ENCODE measurements around the gene CLINT1.
A peak's percentile ranks its signal among the peaks of the same experiment; 100 is the strongest.
"Not testable (repeated sequence)": the region's sequence is repeated elsewhere in the genome, so short reads cannot be mapped to it uniquely, and the experiment has no call there.

CLINT1 gene

DNA sequence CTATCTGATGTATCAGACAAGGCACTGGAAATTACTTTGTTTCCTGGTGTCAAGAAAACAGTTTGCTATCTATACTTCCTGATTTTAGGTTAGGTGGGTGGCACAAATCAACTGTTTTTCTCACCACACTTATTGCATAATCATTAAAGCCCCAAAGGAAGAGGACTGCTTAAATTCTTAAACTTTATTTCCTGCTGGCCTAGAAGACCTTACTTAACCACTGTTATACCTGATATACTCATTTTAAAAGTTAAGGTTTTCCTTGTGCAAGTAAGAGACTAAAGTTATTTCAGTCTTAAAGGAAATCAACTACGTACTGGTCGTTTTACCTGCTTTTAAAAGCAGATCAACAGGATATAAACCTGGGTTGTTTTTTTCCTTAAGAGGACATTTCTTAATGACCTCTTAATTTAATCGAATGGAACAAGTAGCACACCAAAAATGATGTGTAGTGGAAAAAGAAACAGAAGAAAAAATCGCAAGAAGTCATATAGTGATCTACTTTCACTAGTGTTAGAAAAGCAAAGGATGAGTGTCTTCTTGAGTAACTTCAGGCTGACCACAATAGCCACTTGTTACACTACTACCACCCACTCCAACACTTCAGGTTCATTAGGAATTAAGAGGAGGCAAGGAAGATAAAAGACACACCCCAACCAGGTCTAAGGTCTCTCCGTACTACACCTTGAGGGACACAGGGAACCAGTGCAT lies 974 bp downstream of the CLINT1 start:
- peak; percentile 51 for ATAC-seq (ENCODE audit: low read depth)
- Histone ChIP-seq H3K9me3 (ENCODE audit: severe bottlenecking) (no peaks in the 10 kb centered on the region), H3K27ac (ENCODE audit: poor library complexity, severe bottlenecking) (peak overlapping the region; percentile 46)

DNA sequence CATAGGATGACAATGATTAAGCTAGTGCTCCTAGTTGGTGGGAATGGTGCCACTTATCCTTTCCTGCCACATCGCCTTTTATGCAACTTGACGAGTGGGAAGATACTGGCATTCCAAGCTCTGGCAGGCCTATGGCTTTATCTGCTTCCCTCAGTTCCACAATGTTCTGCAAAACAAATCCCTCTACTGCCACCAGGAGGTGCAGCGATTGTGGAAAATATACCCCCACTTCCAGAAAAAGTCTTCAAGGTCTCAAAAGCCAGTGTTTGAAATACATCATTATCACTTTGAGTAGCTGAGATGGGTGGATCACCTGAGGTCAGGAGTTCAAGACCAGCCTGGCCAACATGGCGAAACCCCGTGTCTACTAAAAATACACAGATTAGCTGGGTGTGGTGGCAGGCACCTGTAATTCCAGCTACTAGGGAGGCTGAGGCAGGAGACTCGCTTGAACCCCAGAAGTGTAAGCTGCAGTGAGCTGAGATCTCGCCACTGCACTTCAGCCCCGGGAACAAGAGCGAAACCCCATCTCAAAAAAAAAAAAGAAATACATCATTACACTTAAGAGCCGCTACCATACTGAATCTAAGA lies 3.4 kb downstream of the CLINT1 start:
- Histone ChIP-seq H3K4me3 (ENCODE audit: severe bottlenecking) (no peak overlapping the region), H3K36me3 (ENCODE audit: low read depth) (peaks cover 29% of the 10 kb centered on the region), H3K4me1 (ENCODE audit: insufficient read depth, poor library complexity, severe bottlenecking) (peaks cover 14% of the 10 kb centered on the region), H3K27me3 (ENCODE audit: insufficient read depth, poor library complexity, severe bottlenecking) (no peaks in the 10 kb centered on the region), H3K9me3 (ENCODE audit: severe bottlenecking) (no peaks in the 10 kb centered on the region), H3K27ac (ENCODE audit: poor library complexity, severe bottlenecking) (no peak overlapping the region)
- TF ChIP-seq, protein P1, sequence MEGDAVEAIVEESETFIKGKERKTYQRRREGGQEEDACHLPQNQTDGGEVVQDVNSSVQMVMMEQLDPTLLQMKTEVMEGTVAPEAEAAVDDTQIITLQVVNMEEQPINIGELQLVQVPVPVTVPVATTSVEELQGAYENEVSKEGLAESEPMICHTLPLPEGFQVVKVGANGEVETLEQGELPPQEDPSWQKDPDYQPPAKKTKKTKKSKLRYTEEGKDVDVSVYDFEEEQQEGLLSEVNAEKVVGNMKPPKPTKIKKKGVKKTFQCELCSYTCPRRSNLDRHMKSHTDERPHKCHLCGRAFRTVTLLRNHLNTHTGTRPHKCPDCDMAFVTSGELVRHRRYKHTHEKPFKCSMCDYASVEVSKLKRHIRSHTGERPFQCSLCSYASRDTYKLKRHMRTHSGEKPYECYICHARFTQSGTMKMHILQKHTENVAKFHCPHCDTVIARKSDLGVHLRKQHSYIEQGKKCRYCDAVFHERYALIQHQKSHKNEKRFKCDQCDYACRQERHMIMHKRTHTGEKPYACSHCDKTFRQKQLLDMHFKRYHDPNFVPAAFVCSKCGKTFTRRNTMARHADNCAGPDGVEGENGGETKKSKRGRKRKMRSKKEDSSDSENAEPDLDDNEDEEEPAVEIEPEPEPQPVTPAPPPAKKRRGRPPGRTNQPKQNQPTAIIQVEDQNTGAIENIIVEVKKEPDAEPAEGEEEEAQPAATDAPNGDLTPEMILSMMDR (IDR thresholded peaks at IDR 0.05; ENCODE audit: poor library complexity, severe bottlenecking) = peak; percentile 81
- DNase-seq (ENCODE audit: low spot score) (no peak), ATAC-seq (ENCODE audit: low read depth) (0 out of 3 replicates have a peak, but pooled peaks have one; percentile 26)

More for the DNA sequence above, 974 bp downstream of the CLINT1 start:
- DNase-seq (ENCODE audit: low spot score) = no peak
- TF ChIP-seq, protein P1 (IDR thresholded peaks at IDR 0.05; ENCODE audit: poor library complexity, severe bottlenecking) = no peak
- H3K36me3 ChIP-seq (ENCODE audit: low read depth) = peaks cover 10% of the 10 kb centered on the region
- peaks cover 14% of the 10 kb centered on the region for H3K4me1 ChIP-seq (ENCODE audit: insufficient read depth, poor library complexity, severe bottlenecking)
- H3K27me3 ChIP-seq (ENCODE audit: insufficient read depth, poor library complexity, severe bottlenecking) = no peaks in the 10 kb centered on the region
- peak overlapping the region; percentile 66 for H3K4me3 ChIP-seq (ENCODE audit: severe bottlenecking)

- not testable (repeated sequence) for H3K27ac ChIP-seq (ENCODE audit: poor library complexity, severe bottlenecking); ATAC-seq (ENCODE audit: low read depth); H3K9me3 ChIP-seq (ENCODE audit: severe bottlenecking); DNase-seq (ENCODE audit: low spot score); H3K27me3 ChIP-seq (ENCODE audit: insufficient read depth, poor library complexity, severe bottlenecking); H3K4me3 ChIP-seq (ENCODE audit: severe bottlenecking)
- Histone ChIP-seq H3K36me3 (ENCODE audit: low read depth) (peaks cover 44% of the 10 kb centered on the region), H3K4me1 (ENCODE audit: insufficient read depth, poor library complexity, severe bottlenecking) (peaks cover 14% of the 10 kb centered on the region)
These were observed 5.6 kb downstream of the CLINT1 start for GRCh38 chr5:157853365-157853764.

DNA sequence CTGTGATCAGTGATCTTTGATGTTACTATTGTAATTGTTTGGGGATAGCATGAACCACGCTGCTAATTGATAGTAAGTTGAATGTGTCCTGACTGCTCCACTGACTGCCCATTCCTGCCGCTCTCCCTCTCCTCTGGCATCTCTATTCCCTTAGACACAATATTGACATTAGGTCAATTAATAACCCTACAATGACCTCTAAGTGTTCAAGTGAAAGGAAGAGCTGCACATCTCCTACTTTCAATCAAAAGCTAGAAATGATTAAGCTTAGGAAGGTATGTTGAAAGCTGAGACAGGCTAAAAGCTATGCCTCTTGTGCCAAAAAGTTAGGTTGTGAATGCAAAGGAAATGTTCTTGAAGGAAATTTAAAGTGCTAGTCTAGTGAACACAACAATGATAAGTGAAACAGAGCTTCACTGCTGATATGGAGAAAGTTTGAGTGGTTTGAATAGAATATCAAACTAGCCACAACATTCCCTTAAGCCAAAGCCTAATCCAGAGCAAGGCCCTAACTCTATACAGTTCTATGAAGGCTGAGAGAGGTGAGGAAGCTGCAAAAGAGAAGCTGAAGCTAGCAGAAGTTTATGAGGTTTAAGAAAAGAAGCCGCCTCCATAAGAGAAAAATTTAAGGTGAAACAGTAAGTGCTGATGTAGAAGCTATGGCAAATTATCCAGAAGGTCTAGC lies 12.9 kb downstream of the CLINT1 start:
- TF ChIP-seq, protein P1 (IDR thresholded peaks at IDR 0.05; ENCODE audit: poor library complexity, severe bottlenecking) = no peak
- peaks cover 11% of the 10 kb centered on the region for H3K4me1 ChIP-seq (ENCODE audit: insufficient read depth, poor library complexity, severe bottlenecking)
- no peak for ATAC-seq (ENCODE audit: low read depth)
- no peaks in the 10 kb centered on the region for H3K27me3 ChIP-seq (ENCODE audit: insufficient read depth, poor library complexity, severe bottlenecking)
- H3K27ac ChIP-seq (ENCODE audit: poor library complexity, severe bottlenecking) = no peak overlapping the region
- no peak overlapping the region for H3K4me3 ChIP-seq (ENCODE audit: severe bottlenecking)
- H3K36me3 ChIP-seq (ENCODE audit: low read depth) = peaks cover 54% of the 10 kb centered on the region
- no peaks in the 10 kb centered on the region for H3K9me3 ChIP-seq (ENCODE audit: severe bottlenecking)
- no peak for DNase-seq (ENCODE audit: low spot score)

DNA sequence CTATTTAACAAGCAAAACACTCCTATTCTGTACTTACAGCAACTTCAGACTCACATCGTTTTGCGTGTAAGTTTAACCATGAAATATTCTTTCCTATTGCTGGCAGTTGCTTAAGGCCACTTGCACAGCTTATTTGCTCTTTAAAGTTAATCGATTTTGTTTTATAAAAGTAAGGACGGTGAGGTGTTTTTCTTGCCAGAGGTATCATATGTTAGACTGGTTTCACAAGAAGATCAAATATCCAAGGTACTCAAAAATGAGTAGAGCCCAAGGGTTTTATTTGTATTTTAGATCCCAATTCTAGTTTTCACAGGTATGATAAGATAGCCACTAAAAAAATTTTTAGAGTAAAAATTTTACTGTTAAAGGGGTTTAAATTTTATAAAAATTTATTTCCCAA lies 16.2 kb downstream of the CLINT1 start:
- Histone ChIP-seq H3K36me3 (ENCODE audit: low read depth) (peaks cover 44% of the 10 kb centered on the region), H3K9me3 (ENCODE audit: severe bottlenecking) (no peaks in the 10 kb centered on the region), H3K4me3 (ENCODE audit: severe bottlenecking) (no peak overlapping the region), H3K27ac (ENCODE audit: poor library complexity, severe bottlenecking) (no peak overlapping the region), H3K27me3 (ENCODE audit: insufficient read depth, poor library complexity, severe bottlenecking) (no peaks in the 10 kb centered on the region), H3K4me1 (ENCODE audit: insufficient read depth, poor library complexity, severe bottlenecking) (peaks cover 11% of the 10 kb centered on the region)
- ATAC-seq (ENCODE audit: low read depth) (no peak), DNase-seq (ENCODE audit: low spot score) (no peak)
- TF ChIP-seq, protein P1 (IDR thresholded peaks at IDR 0.05; ENCODE audit: poor library complexity, severe bottlenecking) = no peak
